ENCODE results near the gene THSD4.

THSD4 gene

DNA sequence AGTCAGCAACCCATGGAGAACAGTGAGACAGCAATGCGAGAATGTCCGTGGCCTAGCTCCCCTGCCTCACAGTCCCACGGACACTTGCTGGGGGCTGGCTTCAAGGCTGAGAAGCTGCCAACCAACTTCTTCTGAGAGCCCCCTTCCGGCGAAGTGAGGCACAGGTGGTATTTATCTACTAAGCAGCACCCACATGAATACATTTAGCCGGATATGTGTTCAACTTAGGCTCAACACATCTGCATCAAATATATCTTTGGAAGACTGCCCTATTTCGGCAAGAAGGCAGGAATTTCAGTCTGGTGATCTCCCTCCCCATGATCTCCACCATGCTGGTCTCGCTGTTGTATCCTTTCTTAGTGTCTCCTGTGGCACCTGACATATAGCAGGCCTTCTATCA is 354.1 kb downstream of the THSD4 start:
- DNase-seq: no peak

DNA sequence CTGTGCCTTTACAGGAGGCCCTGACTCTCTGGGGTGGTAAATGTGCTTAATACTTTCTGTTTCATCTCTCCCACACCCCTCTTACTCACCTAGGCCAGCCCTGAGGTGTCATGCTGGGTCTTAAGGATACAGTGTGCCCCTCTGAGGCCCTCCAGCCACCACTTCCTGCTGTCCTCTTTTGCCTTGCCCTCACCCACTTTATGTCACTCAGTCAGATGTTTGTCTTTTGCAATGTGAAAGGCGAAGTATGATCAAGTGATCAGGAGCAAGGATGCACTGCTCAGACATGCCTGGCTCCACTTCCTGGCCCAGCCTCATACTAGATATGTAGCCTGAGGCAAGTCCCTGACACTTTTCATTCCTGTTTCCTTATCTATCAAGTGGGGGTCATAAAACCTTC is 356.1 kb downstream of the THSD4 start:
- DNase-seq: peak in 1 of 2 experiments; percentile 16

DNA sequence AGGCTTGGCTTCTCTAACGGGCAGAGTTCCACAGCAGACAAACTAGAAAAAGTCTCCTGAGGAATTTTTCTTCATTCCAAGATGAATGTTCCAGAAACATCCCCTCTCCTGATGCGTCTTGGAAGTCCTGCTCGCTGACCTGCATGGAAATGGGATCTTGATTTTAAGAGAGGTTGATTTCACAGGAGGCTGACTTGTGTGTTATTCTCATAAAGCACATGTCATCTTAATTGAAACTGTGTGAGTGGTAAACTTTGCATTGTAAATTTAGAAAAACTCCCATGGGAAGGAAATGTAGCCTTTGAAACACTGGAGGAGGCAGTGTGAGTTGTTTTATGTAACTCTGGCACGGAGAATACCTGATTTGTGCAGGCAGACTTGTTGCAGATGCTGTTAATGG is 357.3 kb downstream of the THSD4 start:
- DNase-seq: peak; percentile 86 to 92

DNA sequence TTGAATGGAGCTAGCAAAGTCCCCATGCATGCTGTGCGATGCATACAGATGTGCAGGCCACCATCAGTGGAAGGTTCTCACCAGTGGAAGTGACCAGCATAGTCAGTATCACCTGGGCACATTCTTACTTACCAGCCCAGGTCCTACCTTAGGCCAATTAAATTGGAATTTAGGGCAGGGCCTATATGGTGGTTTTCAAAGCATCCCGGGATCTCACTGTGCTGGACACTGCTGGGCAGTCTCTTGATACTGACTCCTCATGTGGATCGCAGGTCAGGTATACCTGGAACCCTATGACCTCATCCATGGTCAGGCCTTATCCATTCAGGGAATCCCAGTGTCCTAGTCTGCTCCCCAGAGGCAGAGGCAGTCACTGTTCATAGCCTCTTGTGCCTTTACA is 358.5 kb downstream of the THSD4 start:
- no peak for DNase-seq

DNA sequence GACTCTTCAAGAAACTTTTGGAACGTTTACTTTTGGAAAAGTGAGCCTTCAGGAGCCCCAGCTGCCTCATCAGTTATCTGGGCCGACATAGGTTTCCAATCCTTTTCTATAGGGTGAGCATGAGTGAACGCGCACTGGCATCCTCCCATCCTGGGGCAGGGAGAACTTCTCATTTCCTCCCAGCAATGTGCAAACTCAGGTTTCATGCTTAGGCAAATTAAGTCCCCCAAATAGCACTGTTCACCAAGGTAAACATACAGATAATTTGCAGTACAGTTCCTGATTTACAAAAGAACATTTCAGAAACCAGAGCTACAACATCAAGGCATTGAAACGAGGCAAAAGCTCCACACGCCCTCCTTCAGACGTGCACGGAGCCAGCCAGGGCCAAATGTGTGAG is 361.6 kb downstream of the THSD4 start:
- peak; percentile 74 to 83 for DNase-seq

GRCh38 chr15:71480556-71480955 is 365.3 kb downstream of the THSD4 start:
- DNase-seq: no peak

- no peak for DNase-seq
Measured at GRCh38 chr15:71484080-71484479, 368.8 kb downstream of the THSD4 start.

DNA sequence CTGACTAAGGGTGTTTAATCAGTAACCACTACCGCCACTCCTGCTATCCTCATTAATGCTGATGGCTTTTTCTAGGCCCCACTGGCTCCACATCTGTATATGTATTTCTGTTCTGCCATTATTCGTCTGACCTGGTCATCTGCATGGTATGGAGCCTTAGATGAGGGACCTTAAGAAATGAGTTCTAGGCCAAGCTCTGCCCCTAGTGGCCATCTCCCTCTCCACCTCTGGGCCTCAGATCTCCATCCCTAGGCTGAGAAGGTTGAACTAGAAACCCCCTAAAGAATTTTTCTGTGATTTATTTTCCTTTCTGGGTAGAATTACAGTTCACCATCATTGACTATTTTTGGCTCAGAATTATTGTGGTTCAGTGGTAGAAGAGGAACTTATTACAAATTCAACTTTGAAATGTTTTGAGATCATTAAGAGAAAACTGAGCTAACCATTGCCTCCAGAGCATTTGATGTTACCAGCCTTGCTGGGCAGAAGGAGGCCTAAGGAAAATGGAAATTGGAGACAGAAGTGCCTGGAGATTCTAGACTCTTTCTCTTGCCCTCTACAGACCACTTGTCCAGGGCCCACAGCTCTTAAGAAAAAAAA is 369.9 kb downstream of the THSD4 start:
- no peak for DNase-seq

- no peak for DNase-seq
Measured at GRCh38 chr15:71489570-71489969, 374.3 kb downstream of the THSD4 start.

DNA sequence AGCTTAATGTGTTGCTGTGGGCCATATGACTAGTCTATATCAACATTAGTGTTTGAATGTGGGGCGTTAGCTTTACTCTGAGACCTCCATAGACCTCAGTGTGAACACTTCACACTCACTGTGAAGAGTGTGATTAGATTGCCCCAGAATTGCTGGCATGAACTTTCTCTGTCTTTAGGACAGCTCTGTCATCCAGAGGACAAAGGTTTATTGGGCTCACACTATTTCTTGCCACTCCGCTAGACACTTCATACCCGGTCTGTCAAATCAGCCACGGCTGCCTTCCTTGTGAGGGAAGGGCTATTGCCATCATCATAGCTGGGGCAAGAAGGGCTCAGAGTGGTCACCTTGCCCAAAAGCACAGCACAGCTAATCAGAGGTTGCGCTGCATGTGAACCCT is 378.3 kb downstream of the THSD4 start:
- DNase-seq: no peak

GRCh38 chr15:71494563-71495397 is 379.5 kb downstream of the THSD4 start:
- DNase-seq: no peak

GRCh38 chr15:71495398-71495780 is 380.1 kb downstream of the THSD4 start:
- no peak for DNase-seq

DNA sequence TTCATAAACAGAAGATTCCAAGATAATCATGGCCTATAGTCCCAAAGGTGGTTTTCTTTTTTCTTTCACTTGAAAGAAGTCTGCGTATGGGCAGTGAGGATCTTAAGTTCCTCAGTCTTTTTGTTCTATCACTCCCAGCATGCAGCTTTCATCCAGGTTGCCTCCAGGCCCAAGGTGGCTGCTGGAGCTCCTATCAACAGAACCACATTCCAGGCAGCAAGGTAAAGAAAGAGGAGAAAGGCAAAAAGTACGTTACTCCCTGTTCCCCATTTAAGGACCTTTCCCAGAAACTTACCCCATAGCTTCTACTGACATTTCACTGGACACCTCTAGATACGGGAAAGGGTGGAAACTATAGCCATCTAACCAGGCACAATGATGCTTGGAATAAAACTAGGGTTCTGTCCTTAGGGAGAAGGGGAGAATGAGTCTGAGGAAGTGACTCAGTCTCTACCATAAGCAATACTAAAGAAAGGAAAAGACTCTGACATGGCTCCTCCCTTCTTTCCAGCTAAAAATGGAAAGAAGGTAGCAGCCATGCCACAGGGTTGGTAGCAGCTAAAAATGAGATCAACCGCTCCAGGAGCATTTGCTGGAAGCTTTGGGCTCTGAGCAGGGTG is 381.2 kb downstream of the THSD4 start:
- no peak for DNase-seq

DNA sequence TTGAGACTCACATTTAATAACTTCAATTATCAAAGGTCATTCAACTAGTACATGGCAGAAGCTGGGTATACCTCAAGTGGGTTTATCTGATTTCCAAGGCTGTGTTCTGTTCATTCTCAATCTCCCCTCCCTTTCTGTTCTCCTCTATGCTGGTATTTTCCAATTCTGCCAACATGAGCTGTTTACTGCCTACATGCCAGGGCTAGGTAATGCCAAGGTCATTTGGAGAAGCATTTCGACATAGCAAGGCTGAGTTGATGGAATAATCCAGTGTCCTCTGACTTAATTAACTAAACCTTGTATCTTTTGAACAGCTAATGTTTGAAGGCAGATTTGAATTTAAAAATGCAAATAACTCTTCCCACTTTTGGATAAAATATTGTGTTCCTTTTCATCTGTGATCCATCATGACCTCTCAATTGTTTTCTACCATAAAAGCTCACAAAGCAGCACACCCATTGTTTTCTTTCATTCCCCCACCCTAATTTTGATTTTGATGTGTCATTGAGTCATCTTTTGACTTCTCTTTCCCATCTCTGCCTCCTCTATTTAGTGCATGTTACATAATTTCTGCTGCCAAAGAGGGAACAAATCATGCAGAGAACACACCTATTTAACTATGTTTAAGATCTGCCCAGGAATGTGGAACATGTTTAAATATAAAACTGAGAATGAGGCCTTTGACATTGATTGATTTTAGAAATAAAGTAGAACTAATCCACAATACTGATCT is 386.2 kb downstream of the THSD4 start:
- DNase-seq: no peak

DNA sequence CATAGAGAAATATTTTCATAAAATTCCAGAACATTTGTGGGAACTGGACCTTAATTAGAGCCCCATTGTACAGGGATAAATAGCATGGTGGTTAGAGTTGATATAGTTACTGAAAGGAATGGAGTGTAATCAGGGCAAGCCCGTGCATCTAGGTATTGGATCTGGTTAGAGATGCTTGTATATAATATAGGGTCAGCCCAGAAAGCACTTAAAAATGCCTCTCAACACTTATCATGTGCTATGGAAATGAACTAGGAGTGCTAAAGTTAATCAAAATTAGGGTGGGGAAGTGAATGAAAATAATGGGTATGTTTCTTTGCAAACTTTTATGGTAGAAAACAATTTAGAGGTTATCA is 386.8 kb downstream of the THSD4 start:
- DNase-seq: no peak

GRCh38 chr15:71505962-71506361 is 390.7 kb downstream of the THSD4 start:
- DNase-seq: no peak

DNA sequence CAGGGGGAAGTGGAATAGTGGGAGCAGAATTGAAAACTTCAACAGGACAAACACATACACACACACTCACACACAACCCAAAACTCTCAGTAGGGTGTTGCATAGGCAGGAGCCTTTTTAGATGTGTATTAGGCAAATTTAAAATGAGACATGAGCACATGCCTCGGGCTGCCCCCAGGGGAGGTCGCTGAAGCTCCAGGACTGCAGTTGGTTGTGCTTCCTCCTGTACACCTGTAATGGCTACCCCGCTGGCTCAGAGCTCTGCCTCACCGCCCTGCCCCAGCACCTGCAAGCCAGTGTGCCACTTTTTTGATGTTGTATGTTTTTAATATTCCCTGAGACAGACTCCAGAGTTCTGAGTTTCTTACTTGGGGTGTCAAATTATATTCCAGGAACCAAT is 391.7 kb downstream of the THSD4 start:
- DNase-seq: no peak

DNA sequence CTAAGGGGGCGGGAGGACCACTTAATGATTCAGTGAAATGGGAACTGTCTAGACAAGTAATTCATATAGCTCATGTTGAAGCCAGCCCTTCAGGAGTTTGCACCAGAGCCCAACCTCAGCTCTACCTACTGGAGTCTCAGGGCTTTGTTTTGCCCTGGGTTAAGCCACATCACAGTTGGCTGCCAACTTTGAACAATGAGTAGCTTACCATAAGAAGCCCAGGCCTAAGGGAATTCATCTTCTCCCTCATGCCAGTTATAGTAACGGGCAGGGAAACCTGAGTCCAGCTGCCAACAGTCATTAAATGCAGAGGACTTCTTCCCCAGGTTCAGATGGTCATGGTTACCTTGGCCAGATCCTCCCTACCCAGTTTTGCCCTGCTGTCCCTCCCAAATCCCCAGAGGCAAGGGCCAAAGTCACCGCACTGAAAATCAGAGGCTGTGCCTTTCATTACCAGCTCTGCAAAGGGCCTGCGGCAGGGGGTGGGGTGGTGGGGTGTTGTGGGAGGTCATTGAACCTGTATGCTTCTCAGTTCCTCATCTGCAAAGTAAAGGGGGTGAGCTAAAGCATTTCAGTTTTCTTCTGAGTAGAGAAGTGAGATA is 392.9 kb downstream of the THSD4 start:
- DNase-seq: no peak

GRCh38 chr15:71509139-71509538 is 393.9 kb downstream of the THSD4 start:
- no peak for DNase-seq

GRCh38 chr15:71510763-71511162 is 395.5 kb downstream of the THSD4 start:
- DNase-seq: no peak

DNA sequence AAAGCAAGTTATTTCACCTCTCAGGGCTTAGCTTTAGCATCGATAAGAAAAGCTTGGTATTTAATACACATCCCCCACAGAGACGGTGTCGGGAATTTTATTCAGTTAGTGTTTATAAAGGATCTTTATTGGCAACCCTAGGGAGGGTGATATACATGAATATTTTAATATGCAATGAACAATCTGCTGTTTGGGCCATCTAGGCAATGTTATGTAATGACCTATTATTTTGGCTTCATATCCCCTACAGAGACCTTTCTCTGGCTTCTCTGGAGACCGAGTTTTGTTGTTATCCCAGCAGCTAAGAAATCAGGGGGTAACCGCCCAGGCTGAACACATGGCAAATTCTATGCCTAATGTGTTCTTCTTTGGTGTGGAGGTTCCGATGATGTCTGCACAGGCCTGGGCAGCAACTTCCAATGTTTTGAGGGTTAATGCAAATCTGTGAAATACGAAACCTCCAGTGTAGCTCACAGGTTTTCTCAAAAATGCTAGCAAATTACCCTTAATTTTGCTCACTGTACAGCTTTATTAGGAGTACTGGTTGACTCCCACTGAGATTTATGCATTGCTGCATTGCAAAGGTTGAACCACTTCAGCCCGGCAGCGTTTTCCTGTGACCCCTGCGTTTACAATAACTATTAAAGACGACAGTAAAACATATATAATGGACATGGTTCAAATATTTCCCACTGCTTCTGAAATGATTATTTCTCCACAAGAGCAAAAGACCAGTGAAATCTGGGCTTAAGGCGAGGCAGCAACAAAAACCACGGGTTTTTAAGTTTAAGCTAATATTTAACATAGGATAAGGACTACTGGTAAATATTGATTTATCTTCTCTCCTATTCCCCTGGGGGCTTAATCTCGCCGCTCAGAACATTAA is 396.8 kb downstream of the THSD4 start:
- DNase-seq: peak; percentile 58 to 73

GRCh38 chr15:71512682-71513006 is 397.4 kb downstream of the THSD4 start:
- DNase-seq: no peak
